Measurements from ENCODE around the gene SPTBN5. TPM values are rescaled to one million over a fixed set of nuclear protein-coding genes. Genes with fewer than 3 reads are reported as not detected.

Gene SPTBN5
- total and polyA plus RNA-seq, 3 donors from 2014 or later = 1.4 to 3.1 (median 1.4) TPM

GRCh38 chr15:41881920-41882688, 11.7 kb downstream of the SPTBN5 start:
- Histone ChIP-seq H3K4me1 (peaks cover 16% of the 10 kb centered on the region), H3K36me3 (ENCODE audit: low read depth, missing control alignments) (no peaks in the 10 kb centered on the region), H3K4me3 (peak overlapping the region in 1 of 2 donors; percentile 50), H3K27me3 (no peaks in the 10 kb centered on the region), H3K9me3 (no peaks in the 10 kb centered on the region), H3K27ac (no peak overlapping the region)
- no peak for TF ChIP-seq CTCF (IDR thresholded peaks at IDR 0.05)
- TF ChIP-seq POLR2A (IDR thresholded peaks at IDR 0.05) = no peak
- peak; percentile 46 for DNase-seq
- intact Hi-C loops (cut with DNase I; ENCODE audit: low total_unique reads) = no loop called here
- 11 to 29% methylated on average over 35 to 53 of the region's 81 CpGs for WGBS, 2 donors

- no peak for TF ChIP-seq POLR2A (IDR thresholded peaks at IDR 0.05)
- intact Hi-C loops (cut with DNase I; ENCODE audit: low total_unique reads) = no loop called here
- 36 to 59% methylated on average over 4 to 10 of the region's 10 CpGs for WGBS, 2 donors
- no peaks in the 10 kb centered on the region for H3K9me3 ChIP-seq
- H3K4me3 ChIP-seq = no peak overlapping the region
- no peak overlapping the region for H3K27ac ChIP-seq
- H3K4me1 ChIP-seq = peaks cover 16% of the 10 kb centered on the region
- no peaks in the 10 kb centered on the region for H3K36me3 ChIP-seq (ENCODE audit: low read depth, missing control alignments)
- DNase-seq = no peak
- no peaks in the 10 kb centered on the region for H3K27me3 ChIP-seq
Observed at GRCh38 chr15:41881550-41881919, 12.3 kb downstream of the SPTBN5 start.

- Histone ChIP-seq H3K36me3 (ENCODE audit: low read depth, missing control alignments) (no peaks in the 10 kb centered on the region), H3K4me3 (no peak overlapping the region), H3K27me3 (no peaks in the 10 kb centered on the region), H3K27ac (no peak overlapping the region), H3K9me3 (no peaks in the 10 kb centered on the region), H3K4me1 (peaks cover 16% of the 10 kb centered on the region)
- WGBS, 2 donors = 85 to 86% methylated on average over 4 to 8 of the region's 8 CpGs
- no peak for TF ChIP-seq CTCF (IDR thresholded peaks at IDR 0.05)
- no peak for TF ChIP-seq POLR2A (IDR thresholded peaks at IDR 0.05)
- intact Hi-C loops (cut with DNase I; ENCODE audit: low total_unique reads) = no loop called here
- DNase-seq = no peak
Observed at GRCh38 chr15:41881086-41881485, 12.8 kb downstream of the SPTBN5 start.

- Histone ChIP-seq H3K4me3 (no peak overlapping the region), H3K27ac (no peak overlapping the region), H3K9me3 (no peaks in the 10 kb centered on the region), H3K27me3 (no peaks in the 10 kb centered on the region), H3K36me3 (ENCODE audit: low read depth, missing control alignments) (no peaks in the 10 kb centered on the region), H3K4me1 (peaks cover 16% of the 10 kb centered on the region)
- no peak for DNase-seq
- intact Hi-C loops (cut with DNase I; ENCODE audit: low total_unique reads) = no loop called here
- TF ChIP-seq CTCF (IDR thresholded peaks at IDR 0.05) = no peak
- no peak for TF ChIP-seq POLR2A (IDR thresholded peaks at IDR 0.05)
- 93 to 97% methylated on average over 6 to 10 of the region's 10 CpGs for WGBS, 2 donors
Observed at GRCh38 chr15:41880156-41880877, 13.5 kb downstream of the SPTBN5 start.

GRCh38 chr15:41879321-41879845, 14.5 kb downstream of the SPTBN5 start:
- intact Hi-C loops (cut with DNase I; ENCODE audit: low total_unique reads) = no loop called here
- peaks cover 16% of the 10 kb centered on the region for H3K4me1 ChIP-seq
- H3K27me3 ChIP-seq = no peaks in the 10 kb centered on the region
- H3K36me3 ChIP-seq (ENCODE audit: low read depth, missing control alignments) = no peaks in the 10 kb centered on the region
- TF ChIP-seq POLR2A (IDR thresholded peaks at IDR 0.05) (no peak), CTCF (IDR thresholded peaks at IDR 0.05) (no peak)
- no peaks in the 10 kb centered on the region for H3K9me3 ChIP-seq
- no peak for DNase-seq
- whole genome bisulfite sequencing, 2 donors = 94 to 98% methylated on average over 4 to 10 of the region's 10 CpGs
- no peak overlapping the region for H3K27ac ChIP-seq
- H3K4me3 ChIP-seq = no peak overlapping the region

Data from testis (tissue), 3 donors.